Measurements from ENCODE around the gene PLEKHA7.
"Not testable (repeated sequence)": the region's sequence is repeated elsewhere in the genome, so short reads cannot be mapped to it uniquely, and the experiment has no call there.

PLEKHA7 gene

DNA sequence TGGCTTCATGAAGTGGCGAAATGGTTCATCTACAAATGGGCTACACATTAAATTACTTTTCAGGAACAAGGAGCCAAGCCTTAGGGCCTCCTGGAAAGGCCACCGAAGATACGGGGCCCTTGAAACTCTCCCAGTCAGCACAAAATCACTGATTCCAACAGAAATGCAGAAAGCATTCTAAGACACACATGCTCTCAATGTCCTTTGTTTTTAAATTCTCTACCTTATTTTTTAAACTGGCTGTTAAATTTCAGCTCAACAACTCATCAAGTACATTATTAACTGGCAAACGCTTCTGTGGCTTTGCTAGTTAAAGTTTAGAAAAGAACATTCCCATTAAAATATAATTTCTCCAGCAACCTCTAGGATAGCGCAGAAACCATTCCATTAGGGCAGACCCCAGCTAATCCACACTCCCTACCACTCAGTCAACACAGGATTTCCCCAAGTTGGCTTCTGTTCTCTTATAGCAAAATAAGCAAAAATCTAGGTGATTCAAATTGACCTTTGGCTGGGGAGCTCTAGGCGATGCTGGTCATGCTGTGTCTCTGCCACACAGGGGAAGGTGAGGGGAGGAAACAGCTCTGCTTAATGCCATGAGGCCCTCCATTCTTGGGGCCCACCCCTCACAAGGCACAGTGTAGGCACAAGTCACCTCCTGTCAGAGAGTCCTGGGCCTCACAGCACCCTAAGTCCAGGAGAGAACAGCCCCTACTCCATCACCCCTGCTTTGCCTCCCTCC lies 47.1 kb downstream of the PLEKHA7 start:
- TF ChIP-seq, protein P1, sequence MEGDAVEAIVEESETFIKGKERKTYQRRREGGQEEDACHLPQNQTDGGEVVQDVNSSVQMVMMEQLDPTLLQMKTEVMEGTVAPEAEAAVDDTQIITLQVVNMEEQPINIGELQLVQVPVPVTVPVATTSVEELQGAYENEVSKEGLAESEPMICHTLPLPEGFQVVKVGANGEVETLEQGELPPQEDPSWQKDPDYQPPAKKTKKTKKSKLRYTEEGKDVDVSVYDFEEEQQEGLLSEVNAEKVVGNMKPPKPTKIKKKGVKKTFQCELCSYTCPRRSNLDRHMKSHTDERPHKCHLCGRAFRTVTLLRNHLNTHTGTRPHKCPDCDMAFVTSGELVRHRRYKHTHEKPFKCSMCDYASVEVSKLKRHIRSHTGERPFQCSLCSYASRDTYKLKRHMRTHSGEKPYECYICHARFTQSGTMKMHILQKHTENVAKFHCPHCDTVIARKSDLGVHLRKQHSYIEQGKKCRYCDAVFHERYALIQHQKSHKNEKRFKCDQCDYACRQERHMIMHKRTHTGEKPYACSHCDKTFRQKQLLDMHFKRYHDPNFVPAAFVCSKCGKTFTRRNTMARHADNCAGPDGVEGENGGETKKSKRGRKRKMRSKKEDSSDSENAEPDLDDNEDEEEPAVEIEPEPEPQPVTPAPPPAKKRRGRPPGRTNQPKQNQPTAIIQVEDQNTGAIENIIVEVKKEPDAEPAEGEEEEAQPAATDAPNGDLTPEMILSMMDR (IDR thresholded peaks at IDR 0.05; ENCODE audit: low read depth, low read length, missing control alignments), result no peak
- no peak for DNase-seq (ENCODE audit: extremely low read depth, low read depth)

GRCh38 chr11:16964501-16964900 lies 49.7 kb downstream of the PLEKHA7 start:
- no peak for DNase-seq (ENCODE audit: extremely low read depth, low read depth)
- TF ChIP-seq, protein P1 (IDR thresholded peaks at IDR 0.05; ENCODE audit: low read depth, low read length, missing control alignments), result no peak

More for the DNA sequence above, 47.1 kb downstream of the PLEKHA7 start:
- H3K4me3 ChIP-seq (replicated peaks; ENCODE audit: low read depth, low read length), result no peak overlapping the region

GRCh38 chr11:16963316-16963876 lies 50.8 kb downstream of the PLEKHA7 start:
- DNase-seq (ENCODE audit: extremely low read depth, low read depth), result no peak
- TF ChIP-seq, protein P1 (IDR thresholded peaks at IDR 0.05; ENCODE audit: low read depth, low read length, missing control alignments), result no peak
- H3K4me3 ChIP-seq (replicated peaks; ENCODE audit: low read depth, low read length), result no peak overlapping the region

More at GRCh38 chr11:16964501-16964900, 49.7 kb downstream of the PLEKHA7 start:
- H3K4me3 ChIP-seq (replicated peaks; ENCODE audit: low read depth, low read length), result no peak overlapping the region

- not testable (repeated sequence) for H3K4me3 ChIP-seq (replicated peaks; ENCODE audit: low read depth, low read length); DNase-seq (ENCODE audit: extremely low read depth, low read depth)
These were observed 51.6 kb downstream of the PLEKHA7 start for GRCh38 chr11:16962589-16962988.

GRCh38 chr11:16962146-16962545 lies 52.1 kb downstream of the PLEKHA7 start:
- no peak for DNase-seq (ENCODE audit: extremely low read depth, low read depth)
- no peak overlapping the region for H3K4me3 ChIP-seq (replicated peaks; ENCODE audit: low read depth, low read length)
- TF ChIP-seq, protein P1 (IDR thresholded peaks at IDR 0.05; ENCODE audit: low read depth, low read length, missing control alignments), result no peak

GRCh38 chr11:16960250-16960649 lies 54.0 kb downstream of the PLEKHA7 start:
- DNase-seq (ENCODE audit: extremely low read depth, low read depth), result no peak
- H3K4me3 ChIP-seq (replicated peaks; ENCODE audit: low read depth, low read length), result no peak overlapping the region
- TF ChIP-seq, protein P1 (IDR thresholded peaks at IDR 0.05; ENCODE audit: low read depth, low read length, missing control alignments), result no peak

GRCh38 chr11:16959602-16960001 lies 54.6 kb downstream of the PLEKHA7 start:
- no peak overlapping the region for H3K4me3 ChIP-seq (replicated peaks; ENCODE audit: low read depth, low read length)
- no peak for DNase-seq (ENCODE audit: extremely low read depth, low read depth)
- TF ChIP-seq, protein P1 (IDR thresholded peaks at IDR 0.05; ENCODE audit: low read depth, low read length, missing control alignments), result no peak

Measured in HFF-Myc (cell line).